ENCODE results near the gene SEC61B. TPM values are rescaled to one million over a fixed set of nuclear protein-coding genes. Genes with fewer than 3 reads are reported as not detected.

Gene SEC61B
- total RNA-seq, 1 donor from 2014 or later: 123 TPM

DNA sequence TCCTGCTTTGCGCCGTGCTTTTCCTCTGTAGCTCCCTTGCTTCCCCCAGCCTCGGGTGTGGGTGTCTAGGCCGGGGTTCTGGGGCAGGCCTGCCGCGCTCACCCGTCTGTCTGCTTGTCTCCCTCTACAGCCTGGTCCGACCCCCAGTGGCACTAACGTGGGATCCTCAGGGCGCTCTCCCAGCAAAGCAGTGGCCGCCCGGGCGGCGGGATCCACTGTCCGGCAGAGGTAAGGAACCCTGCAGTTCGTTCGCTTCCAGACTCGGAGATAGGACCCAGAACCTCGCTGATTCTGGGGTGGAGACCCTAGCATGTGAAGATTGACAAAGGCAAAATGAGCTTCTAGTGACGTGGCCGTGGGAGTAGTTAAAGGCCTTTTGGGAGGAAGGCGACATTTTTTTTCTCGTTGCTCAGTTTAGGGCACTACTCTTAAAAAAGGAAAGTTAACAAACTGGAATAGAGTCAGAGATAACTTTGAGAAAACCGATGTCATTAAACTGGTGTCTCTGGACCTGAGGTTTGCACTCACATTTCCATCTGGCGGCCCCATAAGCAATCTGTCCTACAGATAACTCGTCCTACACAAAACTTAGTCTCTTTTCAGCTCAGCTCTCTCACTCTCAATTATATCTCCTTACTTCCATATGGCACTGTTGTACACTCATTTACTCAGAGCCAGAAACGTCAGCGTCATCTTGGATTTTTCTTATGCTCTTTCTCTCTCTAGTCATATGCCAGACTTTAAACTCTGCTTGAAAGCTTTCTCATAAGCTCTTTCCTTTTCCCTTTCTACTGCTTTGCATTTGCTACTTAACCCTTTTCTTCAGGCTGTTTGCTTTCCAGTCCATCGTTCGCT lies 561 bp downstream of the SEC61B start:
- peak overlapping the region; percentile 84 for H3K4me3 ChIP-seq (ENCODE audit: low read depth, low read length)
- TF ChIP-seq CTCF (conservative IDR thresholded peaks at IDR 0.05; ENCODE audit: low read depth, low read length): no peak
- DNase-seq (ENCODE audit: low read depth): no peak

DNA sequence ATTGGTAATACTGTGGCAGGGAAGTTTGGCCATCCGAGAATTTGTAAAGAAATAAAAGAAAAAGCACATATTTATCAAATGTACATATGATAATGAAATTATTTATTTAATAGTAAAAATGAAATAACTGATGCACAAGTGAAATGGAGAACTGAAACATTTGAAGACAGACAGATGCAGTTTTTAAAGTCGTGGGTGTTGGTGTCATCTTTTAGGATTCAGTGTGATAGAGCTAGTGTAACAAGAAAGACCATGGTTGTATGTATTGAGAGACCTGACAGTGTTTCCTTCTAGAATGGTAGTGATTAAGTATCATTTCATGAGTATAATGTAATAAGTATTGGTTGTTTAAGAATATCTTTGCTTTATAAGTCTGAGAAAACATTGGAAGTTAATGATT lies 2.4 kb downstream of the SEC61B start:
- no peak overlapping the region for H3K4me3 ChIP-seq (ENCODE audit: low read depth, low read length)
- no peak for DNase-seq (ENCODE audit: low read depth)
- TF ChIP-seq CTCF (conservative IDR thresholded peaks at IDR 0.05; ENCODE audit: low read depth, low read length): no peak

DNA sequence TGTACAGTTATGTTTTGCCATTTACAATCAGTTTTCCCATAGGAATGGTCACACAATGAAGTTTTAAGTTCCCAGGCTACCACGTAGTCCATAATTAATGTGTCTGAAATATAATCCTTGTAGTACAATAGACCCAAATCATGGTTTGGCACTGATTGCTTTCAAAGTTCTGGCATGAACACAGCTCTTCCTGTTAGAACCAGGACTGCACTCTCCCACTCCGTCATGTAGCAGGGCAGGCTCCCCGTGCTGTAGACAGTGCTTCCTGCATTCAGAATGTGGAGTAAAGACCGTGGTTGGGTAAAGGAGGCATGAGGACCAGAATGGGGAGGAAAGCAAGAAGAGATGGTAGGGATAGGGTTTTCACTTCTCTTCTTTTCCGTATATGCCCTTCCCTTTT lies 4.0 kb downstream of the SEC61B start:
- no peak overlapping the region for H3K4me3 ChIP-seq (ENCODE audit: low read depth, low read length)
- no peak for DNase-seq (ENCODE audit: low read depth)
- TF ChIP-seq CTCF (conservative IDR thresholded peaks at IDR 0.05; ENCODE audit: low read depth, low read length): no peak

DNA sequence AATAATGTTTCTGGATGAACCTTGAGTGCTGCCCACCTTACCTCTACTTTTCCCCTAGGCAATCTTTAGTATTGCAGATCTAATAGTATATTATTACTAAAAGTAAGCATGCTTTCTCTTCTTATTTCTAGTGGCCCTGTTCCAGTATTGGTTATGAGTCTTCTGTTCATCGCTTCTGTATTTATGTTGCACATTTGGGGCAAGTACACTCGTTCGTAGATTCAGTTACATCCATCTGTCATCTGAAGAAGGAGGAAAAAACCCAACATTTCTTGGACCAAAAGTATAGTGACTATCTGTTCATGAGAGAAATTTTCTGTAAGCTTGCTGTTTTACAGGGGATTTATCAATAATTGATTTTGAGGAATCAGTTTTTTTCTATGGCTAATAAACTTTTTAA lies 8.1 kb downstream of the SEC61B start:
- DNase-seq (ENCODE audit: low read depth): no peak
- H3K4me3 ChIP-seq (ENCODE audit: low read depth, low read length): no peak overlapping the region
- TF ChIP-seq CTCF (conservative IDR thresholded peaks at IDR 0.05; ENCODE audit: low read depth, low read length): no peak

GRCh38 chr9:99231711-99232110 lies 9.6 kb downstream of the SEC61B start:
- no peak for DNase-seq (ENCODE audit: low read depth)
- TF ChIP-seq CTCF (conservative IDR thresholded peaks at IDR 0.05; ENCODE audit: low read depth, low read length): peak; percentile 79
- H3K4me3 ChIP-seq (ENCODE audit: low read depth, low read length): no peak overlapping the region

DNA sequence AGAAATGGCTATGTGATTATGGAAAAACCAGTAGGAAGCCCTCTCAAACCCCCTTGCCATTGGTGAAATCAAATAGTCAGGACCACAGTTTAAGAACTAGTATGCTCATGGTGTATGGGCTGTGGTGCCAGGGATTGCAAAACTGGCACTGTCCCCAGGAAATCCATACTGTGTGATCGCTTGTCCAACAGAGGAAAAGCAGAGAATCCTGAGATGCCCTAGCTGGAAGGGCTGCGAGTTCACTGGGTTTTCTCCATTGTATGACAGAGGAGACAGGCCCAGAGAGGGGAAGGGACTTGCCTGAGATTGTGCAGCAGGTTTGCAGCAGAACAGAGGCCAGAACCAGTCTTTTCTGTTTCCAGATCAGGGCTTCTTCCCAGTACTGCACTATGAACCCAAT lies 12.5 kb downstream of the SEC61B start:
- no peak overlapping the region for H3K4me3 ChIP-seq (ENCODE audit: low read depth, low read length)
- no peak for TF ChIP-seq CTCF (conservative IDR thresholded peaks at IDR 0.05; ENCODE audit: low read depth, low read length)
- no peak for DNase-seq (ENCODE audit: low read depth)

DNA sequence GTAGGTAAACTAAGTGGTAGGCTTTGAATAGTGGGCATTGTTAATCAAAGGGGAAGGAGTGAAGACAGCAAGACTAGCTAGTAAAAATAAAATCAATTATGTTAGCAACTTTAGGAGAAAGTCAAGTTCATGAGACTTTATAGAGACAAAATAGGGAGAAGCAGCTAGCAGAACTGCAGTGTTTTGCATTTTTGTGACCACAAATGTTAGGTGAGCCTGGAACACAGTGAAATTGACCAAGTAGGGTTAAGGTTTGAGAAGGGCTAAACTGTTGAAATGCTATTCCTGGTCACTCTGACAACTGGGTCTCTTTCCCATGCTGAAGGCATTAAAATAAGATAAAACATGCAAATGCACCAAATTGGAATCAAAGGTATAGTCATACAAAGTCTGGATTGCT lies 13.0 kb downstream of the SEC61B start:
- TF ChIP-seq CTCF (conservative IDR thresholded peaks at IDR 0.05; ENCODE audit: low read depth, low read length): no peak
- H3K4me3 ChIP-seq (ENCODE audit: low read depth, low read length): no peak overlapping the region
- no peak for DNase-seq (ENCODE audit: low read depth)
